ENCODE measurements around the gene TEKTIP1.

TEKTIP1 gene

GRCh38 chr19:3535235-3535535, 3.8 kb upstream of the TEKTIP1 start:
- no peak overlapping the region for H3K4me3 ChIP-seq (ENCODE audit: low read depth, low read length)

GRCh38 chr19:3535563-3535965, 3.4 kb upstream of the TEKTIP1 start:
- TF ChIP-seq CTCF (IDR thresholded peaks at IDR 0.05; ENCODE audit: low read depth, low read length), result no peak
- DNase-seq (ENCODE audit: low read depth, low spot score), result no peak
- H3K4me3 ChIP-seq (ENCODE audit: low read depth, low read length), result no peak overlapping the region
- in situ Hi-C loops (cut with HindIII; ENCODE audit: low sequenced_read_pairs), result no loop called here

More at GRCh38 chr19:3535235-3535535, 3.8 kb upstream of the TEKTIP1 start:
- DNase-seq (ENCODE audit: low read depth, low spot score), result no peak
- in situ Hi-C loops (cut with HindIII; ENCODE audit: low sequenced_read_pairs), result no loop called here
- TF ChIP-seq CTCF (IDR thresholded peaks at IDR 0.05; ENCODE audit: low read depth, low read length), result no peak

GRCh38 chr19:3535981-3536380, 3.0 kb upstream of the TEKTIP1 start:
- H3K4me3 ChIP-seq (ENCODE audit: low read depth, low read length), result no peak overlapping the region
- in situ Hi-C loops (cut with HindIII; ENCODE audit: low sequenced_read_pairs), result no loop called here
- DNase-seq (ENCODE audit: low read depth, low spot score), result no peak
- TF ChIP-seq CTCF (IDR thresholded peaks at IDR 0.05; ENCODE audit: low read depth, low read length), result no peak

GRCh38 chr19:3536429-3537100, 2.4 kb upstream of the TEKTIP1 start:
- no peak for TF ChIP-seq CTCF (IDR thresholded peaks at IDR 0.05; ENCODE audit: low read depth, low read length)
- DNase-seq (ENCODE audit: low read depth, low spot score), result no peak
- H3K4me3 ChIP-seq (ENCODE audit: low read depth, low read length), result no peak overlapping the region
- in situ Hi-C loops (cut with HindIII; ENCODE audit: low sequenced_read_pairs), result no loop called here

- no peak for DNase-seq (ENCODE audit: low read depth, low spot score)
- no peak for TF ChIP-seq CTCF (IDR thresholded peaks at IDR 0.05; ENCODE audit: low read depth, low read length)
- in situ Hi-C loops (cut with HindIII; ENCODE audit: low sequenced_read_pairs), result no loop called here
- H3K4me3 ChIP-seq (ENCODE audit: low read depth, low read length), result no peak overlapping the region
Measured at GRCh38 chr19:3537101-3537437, 1.9 kb upstream of the TEKTIP1 start.

GRCh38 chr19:3537438-3538240, 1.3 kb upstream of the TEKTIP1 start:
- in situ Hi-C loops (cut with HindIII; ENCODE audit: low sequenced_read_pairs), result no loop called here
- DNase-seq (ENCODE audit: low read depth, low spot score), result no peak
- no peak for TF ChIP-seq CTCF (IDR thresholded peaks at IDR 0.05; ENCODE audit: low read depth, low read length)
- H3K4me3 ChIP-seq (ENCODE audit: low read depth, low read length), result no peak overlapping the region

All from astrocyte of the spinal cord (primary cell).